ENCODE results near the gene MYF5.

Gene MYF5

DNA sequence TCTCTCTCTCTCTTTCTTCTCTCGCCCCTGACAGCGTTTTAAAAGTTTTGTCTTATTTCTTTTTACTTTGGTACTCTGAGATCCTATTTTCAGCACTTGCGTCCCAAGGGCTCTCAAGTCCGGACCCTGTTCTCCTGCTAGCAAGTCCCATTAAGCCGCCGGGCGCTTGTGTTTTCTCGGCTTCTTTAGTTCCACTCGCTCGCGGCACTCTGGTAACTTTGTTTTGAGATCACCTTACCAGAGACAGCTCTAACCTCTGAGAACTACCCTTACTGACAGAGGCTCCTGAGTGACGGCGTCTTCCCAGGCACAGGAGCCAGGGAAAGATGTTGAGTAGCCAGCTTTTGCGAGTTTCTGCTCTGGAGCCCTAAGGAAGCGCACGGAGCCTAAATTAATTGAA, 2.7 kb upstream of the MYF5 start:
- TF ChIP-seq GATA2 (IDR thresholded peaks at IDR 0.05; ENCODE audit: low read depth, low read length) (no peak), GATA3 (IDR thresholded peaks at IDR 0.05; ENCODE audit: low read depth, low read length) (no peak)

GRCh38 chr12:80714846-80715245, 1.9 kb upstream of the MYF5 start:
- TF ChIP-seq GATA2 (IDR thresholded peaks at IDR 0.05; ENCODE audit: low read depth, low read length) (no peak), GATA3 (IDR thresholded peaks at IDR 0.05; ENCODE audit: low read depth, low read length) (no peak)

GRCh38 chr12:80715713-80716249, 931 bp upstream of the MYF5 start:
- no peak for TF ChIP-seq GATA3 (IDR thresholded peaks at IDR 0.05; ENCODE audit: low read depth, low read length)
- no peak for TF ChIP-seq GATA2 (IDR thresholded peaks at IDR 0.05; ENCODE audit: low read depth, low read length)

DNA sequence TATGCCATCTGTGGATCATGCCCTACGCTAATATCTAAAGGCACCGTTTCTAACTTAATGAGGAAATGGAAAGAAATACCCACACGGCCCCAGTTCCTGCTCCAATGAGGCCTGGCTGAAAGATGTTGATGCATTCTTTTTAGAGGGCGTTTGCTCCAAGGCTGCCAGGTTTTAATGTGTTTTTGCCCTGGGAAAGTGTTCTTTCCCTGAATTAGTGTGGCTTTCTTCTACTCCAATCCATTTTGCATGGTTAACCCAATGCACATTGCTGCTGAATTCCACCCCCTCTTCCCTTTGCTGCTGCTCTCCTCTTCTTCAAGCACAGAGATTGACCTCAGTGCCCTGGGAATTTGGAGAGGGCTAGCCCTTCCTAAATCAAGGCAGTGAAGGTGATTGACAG, 1.1 kb downstream of the MYF5 start:
- TF ChIP-seq GATA3 (IDR thresholded peaks at IDR 0.05; ENCODE audit: low read depth, low read length) (no peak), GATA2 (IDR thresholded peaks at IDR 0.05; ENCODE audit: low read depth, low read length) (no peak)

DNA sequence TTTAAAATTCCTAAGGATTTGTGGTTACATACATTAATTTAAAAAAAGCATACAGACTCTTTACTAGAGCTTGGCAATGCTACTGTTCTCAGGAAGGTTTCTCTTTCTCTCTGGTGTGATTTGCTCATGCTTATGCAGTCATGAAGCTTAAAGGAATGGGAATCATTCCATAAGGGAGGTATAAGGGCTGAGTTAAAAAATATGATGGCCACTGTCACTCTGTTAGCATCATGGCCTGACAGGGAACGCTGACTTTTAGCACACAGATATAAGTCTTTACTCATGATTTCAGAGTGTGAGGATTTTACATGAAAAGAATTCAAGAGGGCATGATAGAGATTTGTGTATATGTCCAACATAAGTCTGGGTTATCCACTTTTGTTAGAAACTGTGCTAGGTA, 3.8 kb downstream of the MYF5 start:
- TF ChIP-seq GATA3 (IDR thresholded peaks at IDR 0.05; ENCODE audit: low read depth, low read length) (no peak), GATA2 (IDR thresholded peaks at IDR 0.05; ENCODE audit: low read depth, low read length) (no peak)

- TF ChIP-seq GATA3 (IDR thresholded peaks at IDR 0.05; ENCODE audit: low read depth, low read length) (no peak), GATA2 (IDR thresholded peaks at IDR 0.05; ENCODE audit: low read depth, low read length) (no peak)
Observed at GRCh38 chr12:80721326-80721725, 4.6 kb downstream of the MYF5 start.

DNA sequence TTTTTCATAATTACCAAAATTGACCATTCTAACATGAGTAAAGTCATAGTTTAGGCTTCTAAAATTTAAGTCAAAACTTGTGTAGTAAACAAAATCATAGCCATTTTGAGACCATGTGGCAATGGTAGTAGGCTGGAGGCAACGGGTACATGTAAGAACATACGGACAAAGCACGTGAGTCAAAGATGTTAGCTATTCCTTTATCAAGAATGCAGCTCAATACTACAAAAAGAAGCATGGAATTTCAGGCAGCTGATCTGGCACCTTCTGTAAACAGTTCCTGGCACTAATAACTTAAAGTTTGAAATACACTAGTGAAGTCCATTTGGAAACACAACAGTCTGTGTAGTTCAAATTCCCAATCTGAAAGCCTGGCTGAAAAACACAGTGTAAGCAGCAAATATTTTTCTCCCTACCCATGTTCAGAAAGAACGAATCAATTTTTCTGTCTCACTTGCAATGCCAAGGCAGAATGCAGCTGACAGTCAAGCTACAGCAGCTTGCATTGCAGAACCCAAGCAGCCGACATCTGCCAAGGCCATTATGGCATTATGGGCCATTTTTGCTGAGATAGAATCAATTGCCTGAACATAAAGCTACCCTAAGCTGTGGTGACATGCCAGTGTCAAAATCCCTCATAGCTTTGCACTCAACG, 29.3 kb downstream of the MYF5 start:
- no peak for TF ChIP-seq GATA2 (IDR thresholded peaks at IDR 0.05; ENCODE audit: low read depth, low read length)
- no peak for TF ChIP-seq GATA3 (IDR thresholded peaks at IDR 0.05; ENCODE audit: low read depth, low read length)

GRCh38 chr12:80747800-80748199, 31.1 kb downstream of the MYF5 start:
- no peak for TF ChIP-seq GATA2 (IDR thresholded peaks at IDR 0.05; ENCODE audit: low read depth, low read length)
- TF ChIP-seq GATA3 (IDR thresholded peaks at IDR 0.05; ENCODE audit: low read depth, low read length), result no peak

DNA sequence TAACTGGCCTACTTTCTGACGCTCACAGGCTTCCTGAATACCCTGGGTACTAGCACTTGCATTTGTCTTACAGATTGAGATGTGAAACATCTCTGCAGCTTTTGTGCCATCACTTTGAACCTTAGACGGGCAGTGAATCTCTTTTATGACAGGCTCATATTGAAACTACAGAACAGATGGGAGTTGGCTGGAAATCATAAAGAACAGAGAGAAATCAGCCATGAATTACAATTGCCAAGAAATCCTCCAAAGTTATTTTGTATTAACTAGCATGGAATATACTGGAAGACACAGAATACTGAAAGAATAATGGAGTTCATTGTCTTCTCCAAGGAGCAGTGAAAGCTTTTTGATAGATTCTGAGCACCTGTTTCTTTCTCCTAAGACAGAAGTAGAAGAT, 32.7 kb downstream of the MYF5 start:
- no peak for TF ChIP-seq GATA2 (IDR thresholded peaks at IDR 0.05; ENCODE audit: low read depth, low read length)
- TF ChIP-seq GATA3 (IDR thresholded peaks at IDR 0.05; ENCODE audit: low read depth, low read length), result no peak

- no peak for TF ChIP-seq GATA2 (IDR thresholded peaks at IDR 0.05; ENCODE audit: low read depth, low read length)
- no peak for TF ChIP-seq GATA3 (IDR thresholded peaks at IDR 0.05; ENCODE audit: low read depth, low read length)
Observed at GRCh38 chr12:80752464-80752863, 35.8 kb downstream of the MYF5 start.

DNA sequence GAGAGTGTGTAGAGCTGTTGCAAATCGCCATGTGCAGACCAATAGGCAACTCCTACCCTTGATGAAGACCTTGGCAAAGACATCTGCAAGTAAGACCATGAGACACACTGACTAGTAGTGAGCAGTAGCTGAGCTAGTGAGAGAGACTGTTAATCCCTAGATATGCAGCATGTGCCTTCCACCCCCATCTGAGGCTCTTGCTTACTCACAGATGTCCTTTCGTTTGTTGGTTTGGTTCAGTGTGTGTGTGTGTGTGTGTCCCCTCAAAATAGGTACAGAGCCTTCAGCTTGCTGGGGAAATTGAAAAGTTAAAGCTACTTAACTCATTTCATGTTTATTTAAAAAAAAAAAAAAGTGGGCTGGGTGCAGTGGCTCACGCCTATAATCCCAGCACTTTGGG, 37.6 kb downstream of the MYF5 start:
- TF ChIP-seq GATA2 (IDR thresholded peaks at IDR 0.05; ENCODE audit: low read depth, low read length) (no peak), GATA3 (IDR thresholded peaks at IDR 0.05; ENCODE audit: low read depth, low read length) (no peak)

DNA sequence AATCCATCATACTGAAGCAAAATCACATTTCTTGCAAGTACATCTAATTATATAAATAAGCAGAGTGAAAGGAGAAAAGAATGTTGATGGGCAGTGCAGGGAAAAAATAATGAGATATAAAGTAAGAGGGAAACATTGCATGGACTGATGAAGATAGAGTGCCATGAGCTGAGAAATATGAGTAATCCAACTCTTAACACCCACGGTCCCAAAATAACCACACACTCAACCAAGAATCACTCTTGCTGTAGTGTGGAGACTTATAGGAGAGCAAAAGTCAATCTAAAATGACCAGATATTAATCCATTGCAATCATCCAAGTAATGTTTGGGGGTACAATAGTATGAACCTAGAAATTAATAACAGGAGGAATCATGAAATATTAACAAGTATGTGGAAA, 40.2 kb downstream of the MYF5 start:
- TF ChIP-seq GATA2 (IDR thresholded peaks at IDR 0.05; ENCODE audit: low read depth, low read length) (no peak), GATA3 (IDR thresholded peaks at IDR 0.05; ENCODE audit: low read depth, low read length) (no peak)

DNA sequence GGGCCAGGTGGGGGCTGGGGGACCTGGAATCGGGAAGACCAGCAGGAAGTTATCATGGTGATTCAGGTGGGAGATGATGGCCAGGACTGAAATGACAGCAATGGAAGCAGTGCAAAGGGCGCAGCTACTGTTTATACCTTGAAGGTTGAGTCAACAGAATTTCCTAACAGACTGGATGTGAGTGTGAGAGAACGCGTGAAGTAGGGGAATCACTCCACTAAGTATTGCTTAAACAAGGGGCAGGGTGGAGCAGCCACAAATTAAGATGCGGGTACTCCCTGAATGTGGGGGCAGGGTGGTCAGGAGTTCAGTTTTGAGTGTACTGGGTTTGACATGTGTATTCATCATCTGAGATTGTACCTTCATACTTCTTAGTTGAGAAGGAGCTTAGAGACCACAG, 45.1 kb downstream of the MYF5 start:
- no peak for TF ChIP-seq GATA3 (IDR thresholded peaks at IDR 0.05; ENCODE audit: low read depth, low read length)
- no peak for TF ChIP-seq GATA2 (IDR thresholded peaks at IDR 0.05; ENCODE audit: low read depth, low read length)

DNA sequence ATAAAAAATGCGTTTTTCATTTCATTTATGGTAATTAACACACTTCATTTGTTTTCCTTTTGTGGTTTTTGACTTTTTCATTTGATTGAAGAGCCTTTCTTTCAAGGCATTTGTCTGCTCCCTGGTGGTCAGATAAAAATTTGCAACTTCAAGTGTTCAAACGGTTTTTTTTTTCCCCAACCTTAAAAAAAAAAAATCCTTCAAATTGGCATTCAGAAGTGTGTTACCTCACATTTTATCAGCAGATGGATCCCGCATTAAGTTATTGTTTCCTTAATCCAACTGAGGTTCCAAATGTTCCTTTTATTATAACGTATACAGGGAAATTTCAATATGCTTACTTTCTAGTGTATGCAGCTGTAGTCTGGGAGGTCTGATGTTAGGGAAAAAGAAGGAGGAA, 47.2 kb downstream of the MYF5 start:
- TF ChIP-seq GATA2 (IDR thresholded peaks at IDR 0.05; ENCODE audit: low read depth, low read length), result no peak
- TF ChIP-seq GATA3 (IDR thresholded peaks at IDR 0.05; ENCODE audit: low read depth, low read length), result no peak

GRCh38 chr12:80766210-80766609, 49.5 kb downstream of the MYF5 start:
- TF ChIP-seq GATA3 (IDR thresholded peaks at IDR 0.05; ENCODE audit: low read depth, low read length) (no peak), GATA2 (IDR thresholded peaks at IDR 0.05; ENCODE audit: low read depth, low read length) (no peak)

- no peak for TF ChIP-seq GATA2 (IDR thresholded peaks at IDR 0.05; ENCODE audit: low read depth, low read length)
- TF ChIP-seq GATA3 (IDR thresholded peaks at IDR 0.05; ENCODE audit: low read depth, low read length), result no peak
Observed at GRCh38 chr12:80766897-80767296, 50.2 kb downstream of the MYF5 start.
